Daoy (cell line): ENCODE results near the gene VAV2. TPM values are rescaled to one million over a fixed set of nuclear protein-coding genes. Genes with fewer than 3 reads are reported as not detected.
A peak's percentile ranks its signal among the peaks of the same experiment; 100 is the strongest.

Experiments used
- DNase-seq: peaks from one replicate; pipeline ENCODE4 v3.0.0-alpha.2; 2015; ENCODE audit warnings: low read depth
- total RNA-seq: library from RNA; depleted of rRNA; stranded (reverse); fragments of >200 nt; shearing (Covaris generic); gene quantifications from 2 replicates; pipeline ENCODE4 v1.2.3, GENCODE V29; 2014

VAV2 gene
- total RNA-seq, 1 experiment from 2014 or later, result 11.3 TPM

- DNase-seq, result no peak
These were observed 206.3 kb downstream of the VAV2 start for GRCh38 chr9:133785753-133786370.

GRCh38 chr9:133784731-133785561, 207.2 kb downstream of the VAV2 start:
- no peak for DNase-seq

GRCh38 chr9:133783331-133783731, 208.8 kb downstream of the VAV2 start:
- no peak for DNase-seq

GRCh38 chr9:133782157-133783130, 209.7 kb downstream of the VAV2 start:
- DNase-seq, result peak; percentile 74

GRCh38 chr9:133781828-133782135, 210.3 kb downstream of the VAV2 start:
- DNase-seq, result no peak

GRCh38 chr9:133780962-133781827, 210.9 kb downstream of the VAV2 start:
- DNase-seq, result no peak

- no peak for DNase-seq
These were observed 211.6 kb downstream of the VAV2 start for GRCh38 chr9:133780404-133780945.

GRCh38 chr9:133779516-133780403, 212.4 kb downstream of the VAV2 start:
- no peak for DNase-seq

- no peak for DNase-seq
These were observed 213.0 kb downstream of the VAV2 start for GRCh38 chr9:133779081-133779480.

GRCh38 chr9:133778336-133779013, 213.6 kb downstream of the VAV2 start:
- DNase-seq, result no peak

GRCh38 chr9:133777871-133778270, 214.3 kb downstream of the VAV2 start:
- no peak for DNase-seq

GRCh38 chr9:133777068-133777791, 214.9 kb downstream of the VAV2 start:
- DNase-seq, result no peak

GRCh38 chr9:133775951-133776905, 215.9 kb downstream of the VAV2 start:
- no peak for DNase-seq

GRCh38 chr9:133775291-133775690, 216.8 kb downstream of the VAV2 start:
- DNase-seq, result no peak

- no peak for DNase-seq
These were observed 217.3 kb downstream of the VAV2 start for GRCh38 chr9:133774799-133775198.

GRCh38 chr9:133773889-133774655, 218.1 kb downstream of the VAV2 start:
- DNase-seq, result no peak

GRCh38 chr9:133772581-133772980, 219.5 kb downstream of the VAV2 start:
- no peak for DNase-seq
